HG03378 (cell line): ENCODE results near the gene FXYD6.
"Not testable (repeated sequence)": the region's sequence is repeated elsewhere in the genome, so short reads cannot be mapped to it uniquely, and the experiment has no call there.

Experiments
- ATAC-seq: cut with Tn5 transposase; IDR thresholded peaks from one replicate; pipeline ENCODE4 v1.9.1; 2021; ENCODE audit warnings: mild to moderate bottlenecking, moderate library complexity; ENCODE audit not compliant: unreplicated experiment

Gene FXYD6

DNA sequence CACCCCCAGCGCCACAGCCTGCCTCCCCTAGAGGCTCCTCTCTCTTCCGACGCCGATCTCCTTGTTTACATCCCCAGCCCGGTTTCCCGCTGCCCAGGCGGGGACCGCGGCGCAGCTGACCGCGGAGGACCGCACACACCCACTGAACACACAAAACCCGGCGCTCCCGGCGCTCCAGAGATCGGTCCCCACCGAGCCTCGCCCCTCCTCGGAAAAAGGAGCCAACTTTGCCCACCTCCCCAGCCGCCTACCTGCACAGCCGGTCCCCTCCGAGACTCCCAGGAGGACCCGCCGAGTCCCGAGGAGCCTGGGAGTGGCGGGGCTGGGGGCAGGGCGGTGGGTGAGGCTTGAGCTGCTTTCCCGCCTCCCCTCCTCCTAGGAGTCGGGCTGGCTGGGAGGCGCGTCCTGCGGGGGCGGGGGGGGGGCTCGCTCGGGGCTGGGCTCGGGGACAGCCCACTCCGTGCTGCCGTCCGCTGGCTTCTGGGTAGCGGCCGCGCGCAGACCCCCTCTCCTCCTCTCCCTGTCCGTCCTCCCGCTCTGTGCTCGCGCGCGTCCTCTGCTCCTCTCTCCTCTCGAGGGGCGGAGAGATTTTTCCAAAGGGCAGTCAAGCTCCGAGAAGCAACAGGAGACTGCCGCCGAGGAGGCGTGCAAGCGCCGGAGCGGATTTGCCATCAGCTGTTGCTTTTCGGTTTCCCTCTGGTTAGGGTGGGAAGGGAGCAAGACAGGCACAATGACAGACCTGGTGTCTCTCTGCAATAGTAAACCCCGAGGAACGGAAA is at the start of gene FXYD6:
Gene FXYD6, minus strand, starts transcription at position 318 of the 779 bp plus-strand sequence. CDS start 33,882 bp downstream, outside the sequence.
- ATAC-seq = no peak

DNA sequence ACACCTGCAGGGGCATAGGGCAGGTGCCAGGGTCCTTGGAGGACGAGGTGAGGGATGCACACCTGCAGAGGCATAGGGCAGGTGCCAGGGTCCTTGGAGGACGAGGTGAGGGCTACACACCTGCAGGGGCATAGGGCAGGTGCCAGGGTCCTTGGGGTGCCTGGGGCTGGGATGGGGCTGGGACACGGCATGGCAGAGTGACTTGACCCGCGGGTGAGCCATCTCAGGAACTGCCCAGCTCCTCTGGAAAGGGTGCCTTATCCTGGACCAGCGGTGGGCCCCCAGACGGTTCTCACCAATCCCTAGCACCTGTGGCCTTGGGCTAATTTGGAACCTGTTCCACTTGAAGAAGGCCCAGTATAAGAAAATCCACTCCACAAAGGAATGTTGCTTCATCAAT is 49.7 kb upstream of the FXYD6 start:
- not testable (repeated sequence) for ATAC-seq

DNA sequence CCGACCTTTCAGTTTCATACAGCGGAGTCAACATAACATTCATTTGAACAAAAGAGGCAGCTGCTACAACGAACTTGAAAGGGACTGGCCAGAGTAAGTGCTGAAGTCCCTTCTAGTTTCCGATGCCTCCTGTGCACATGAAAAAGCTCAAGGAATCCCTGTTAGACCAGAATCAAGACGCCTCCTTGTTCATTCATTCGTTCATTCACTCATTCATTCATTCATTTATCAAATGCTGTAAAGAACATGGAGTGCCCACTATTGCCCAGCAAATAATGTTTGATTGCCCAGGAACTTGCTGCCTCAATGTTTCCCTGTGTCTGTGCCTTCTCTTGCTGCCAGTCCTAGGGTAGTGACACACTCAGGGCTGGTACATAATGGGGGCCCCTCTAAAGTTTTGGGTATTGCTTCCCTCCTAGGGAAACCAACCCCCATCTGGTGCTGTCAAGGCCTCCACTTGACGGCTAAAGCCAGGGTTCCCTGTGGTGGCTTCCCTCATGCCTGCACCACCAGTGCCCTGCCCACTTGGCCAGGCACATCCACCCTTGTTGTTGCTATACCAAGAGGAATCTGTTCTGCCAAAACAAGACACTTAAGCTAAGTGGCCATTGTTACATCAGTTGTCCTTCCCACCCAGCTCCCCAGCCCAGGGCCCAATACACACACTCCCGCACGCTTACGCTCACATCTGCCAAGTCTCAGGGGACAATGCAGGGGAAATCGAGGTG is 48.9 kb upstream of the FXYD6 start:
- ATAC-seq = no peak

DNA sequence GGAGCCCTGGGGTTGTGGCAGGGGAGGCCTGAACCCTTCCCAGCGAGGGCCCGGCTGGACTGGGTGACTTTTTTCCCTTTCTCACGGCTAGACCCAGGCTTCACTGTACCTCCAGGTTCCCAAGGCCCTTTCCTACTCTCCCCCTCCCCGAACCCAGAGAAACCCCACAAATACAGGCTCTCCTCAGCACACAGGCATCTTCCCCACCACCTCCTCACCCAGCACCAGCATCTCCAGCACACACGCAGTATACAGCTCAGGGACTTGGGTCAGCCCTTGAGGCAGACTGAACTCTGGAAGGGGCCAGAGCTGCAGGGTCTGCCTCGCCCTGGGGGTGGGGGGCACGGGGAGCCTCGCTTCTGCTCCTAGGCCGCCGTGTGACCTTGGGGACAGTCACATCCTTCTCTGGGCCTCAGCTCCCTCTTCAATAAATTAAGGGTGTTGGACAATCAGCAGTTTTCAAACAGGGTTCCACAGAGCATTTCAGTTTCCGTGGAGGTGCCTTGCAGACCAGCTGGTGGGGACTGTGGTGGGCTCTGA is 48.2 kb upstream of the FXYD6 start:
- no peak for ATAC-seq

GRCh38 chr11:117923773-117924172 is 47.3 kb upstream of the FXYD6 start:
- no peak for ATAC-seq

DNA sequence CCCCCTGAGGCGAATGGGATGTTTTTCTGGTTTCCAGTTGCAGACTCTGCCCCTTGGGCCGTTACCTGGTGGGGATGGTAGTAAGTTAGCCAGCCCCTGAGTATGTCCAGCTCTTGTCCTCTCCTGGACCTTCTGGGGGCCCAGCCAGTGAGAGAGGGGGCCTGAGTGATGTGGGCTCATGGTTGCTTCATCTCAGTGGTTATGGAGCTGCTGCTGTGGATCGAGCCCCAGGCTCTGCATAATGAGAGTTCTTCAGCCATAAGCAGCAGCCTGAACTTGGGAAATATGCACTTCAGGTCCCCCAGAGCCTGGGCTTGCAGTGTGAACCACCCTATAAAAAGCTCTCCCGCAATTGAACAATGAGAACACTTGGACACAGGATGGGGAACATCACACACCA is 46.8 kb upstream of the FXYD6 start:
- ATAC-seq = no peak

DNA sequence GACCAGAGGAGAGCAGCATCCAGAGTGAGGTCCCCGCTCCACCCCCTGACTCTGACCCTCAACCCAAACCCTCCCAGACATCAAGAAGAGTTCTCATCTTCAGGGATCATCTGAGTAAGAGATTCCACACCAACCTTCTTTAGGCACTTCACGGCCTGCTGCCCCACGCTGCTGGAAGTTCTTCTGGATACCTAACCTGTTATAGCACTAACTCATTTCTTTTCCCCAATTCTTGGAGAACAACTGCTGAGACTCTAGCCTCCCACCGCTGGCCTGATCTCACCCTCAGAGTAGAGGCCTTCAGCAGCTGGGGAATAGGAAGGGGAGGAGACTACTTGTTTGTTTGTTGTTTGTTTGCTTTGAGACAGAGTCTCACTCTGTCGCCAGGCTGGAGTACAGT is 45.4 kb upstream of the FXYD6 start:
- ATAC-seq = no peak

- no peak for ATAC-seq
Measured at GRCh38 chr11:117921456-117921855, 45.0 kb upstream of the FXYD6 start.

DNA sequence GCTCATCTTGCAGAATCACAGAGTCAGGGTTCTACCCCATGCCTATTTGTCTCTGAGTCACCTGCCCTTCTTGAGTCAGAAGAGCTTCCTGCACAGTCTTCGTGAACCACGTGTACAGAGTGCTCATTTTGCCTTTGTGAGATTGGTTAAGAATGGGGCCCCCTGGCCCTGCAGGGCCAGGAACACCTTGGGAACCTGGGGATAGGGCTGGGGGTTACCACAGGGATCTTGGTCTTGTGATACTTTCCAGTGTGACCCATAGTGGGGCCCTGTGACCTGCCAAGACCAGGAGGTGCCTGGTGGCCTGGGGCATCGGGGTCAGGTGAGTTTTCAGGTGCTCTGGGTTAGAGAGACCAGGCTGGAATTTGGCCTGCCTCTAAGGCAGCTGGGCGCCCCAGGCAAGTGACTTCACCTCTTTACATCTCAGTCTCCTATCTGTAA is 43.3 kb upstream of the FXYD6 start:
- no peak for ATAC-seq

- no peak for ATAC-seq
Measured at GRCh38 chr11:117919341-117919740, 42.9 kb upstream of the FXYD6 start.

GRCh38 chr11:117918366-117919255 is 42.2 kb upstream of the FXYD6 start:
- no peak for ATAC-seq

GRCh38 chr11:117917591-117918151 is 41.2 kb upstream of the FXYD6 start:
- ATAC-seq = no peak

DNA sequence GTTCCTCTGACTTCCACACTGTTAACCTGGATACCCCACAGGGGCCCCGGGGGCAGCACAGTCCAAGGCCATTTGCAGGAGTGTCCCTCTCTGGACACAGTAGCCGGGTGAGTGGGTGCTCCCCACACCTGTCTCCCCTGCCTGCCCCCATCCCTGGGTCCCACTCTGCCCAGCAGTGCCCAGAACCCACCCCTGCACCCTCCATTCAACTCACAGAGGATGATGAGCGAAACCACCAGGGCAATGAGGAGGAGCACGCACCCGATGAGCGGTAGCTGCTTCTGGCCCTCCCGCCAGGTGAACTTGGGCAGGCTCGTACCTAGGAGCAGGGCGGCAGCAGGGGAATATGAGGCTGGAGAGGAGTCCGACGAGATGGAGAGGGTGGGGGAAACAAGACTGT is 40.5 kb upstream of the FXYD6 start:
- no peak for ATAC-seq

- ATAC-seq = no peak
Measured at GRCh38 chr11:117915672-117916235, 39.3 kb upstream of the FXYD6 start.

GRCh38 chr11:117914991-117915618 is 38.6 kb upstream of the FXYD6 start:
- no peak for ATAC-seq

- ATAC-seq = no peak
Measured at GRCh38 chr11:117914398-117914761, 37.9 kb upstream of the FXYD6 start.

DNA sequence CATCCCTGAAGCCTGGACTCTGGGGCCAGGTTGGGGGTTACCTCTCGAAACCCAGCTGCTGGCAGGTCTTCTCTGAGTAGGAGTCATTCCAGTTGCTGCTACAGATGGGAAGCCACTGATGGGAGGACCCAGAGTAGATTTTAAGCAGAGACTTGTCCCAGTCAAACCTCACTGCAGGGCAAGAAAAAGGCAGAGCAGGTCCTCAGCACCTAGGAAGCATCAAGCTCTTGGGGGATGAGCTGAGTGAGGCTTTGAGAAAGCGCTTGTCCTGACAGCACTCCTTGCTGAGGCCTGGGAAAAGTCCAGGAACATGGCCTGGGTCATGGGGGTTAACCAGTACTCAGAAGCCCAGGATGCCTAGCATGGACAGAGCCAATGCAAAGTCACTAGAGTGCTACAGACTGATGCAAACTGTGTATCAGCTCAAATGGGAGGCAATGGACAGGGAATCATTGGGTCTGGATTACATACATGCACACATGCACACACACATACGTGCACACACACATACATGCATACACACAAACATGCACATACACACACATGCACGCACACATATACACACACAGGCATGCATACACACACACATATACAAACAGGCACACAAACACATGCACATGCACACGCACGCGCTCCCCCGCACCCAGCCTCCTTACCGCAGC is 37.4 kb upstream of the FXYD6 start:
- ATAC-seq = no peak

- ATAC-seq = no peak
Measured at GRCh38 chr11:117912497-117912896, 36.0 kb upstream of the FXYD6 start.

GRCh38 chr11:117911694-117912093 is 35.2 kb upstream of the FXYD6 start:
- ATAC-seq = no peak
